Urothelium cell line (cell line): ENCODE data around the gene VWA1.

Experiments
- DNase-seq: peaks from one replicate; pipeline ENCODE4 v3.0.0; 2011; ENCODE audit warnings: low spot score, mixed read lengths
- FAIRE-seq: peaks from 2 replicates; lab custom pipeline; 2011; peaks lifted over from hg19 to GRCh38; lab: Jason Lieb, UNC

The VWA1 gene

GRCh38 chr1:1435106-1435903, at the start of gene VWA1:
Gene VWA1 (plus strand): TSS chr1:1435690. CDS start chr1:1435749, 59 bp downstream.
- no peak for DNase-seq
- no peak for FAIRE-seq

- DNase-seq, result no peak
- no peak for FAIRE-seq
These were observed 49.6 kb upstream of the VWA1 start for GRCh38 chr1:1385931-1386330.

- FAIRE-seq (no peak), DNase-seq (no peak)
These were observed 48.1 kb upstream of the VWA1 start for GRCh38 chr1:1387098-1388077.

GRCh38 chr1:1388078-1388472, 47.4 kb upstream of the VWA1 start:
- no peak for FAIRE-seq
- no peak for DNase-seq

- DNase-seq (no peak), FAIRE-seq (no peak)
These were observed 44.8 kb upstream of the VWA1 start for GRCh38 chr1:1390675-1391074.

- no peak for DNase-seq
- no peak for FAIRE-seq
These were observed 44.3 kb upstream of the VWA1 start for GRCh38 chr1:1391225-1391624.

GRCh38 chr1:1393014-1393413, 42.5 kb upstream of the VWA1 start:
- no peak for DNase-seq
- FAIRE-seq, result no peak

- DNase-seq, result no peak
- FAIRE-seq, result no peak
These were observed 42.1 kb upstream of the VWA1 start for GRCh38 chr1:1393428-1393827.

GRCh38 chr1:1394116-1394515, 41.4 kb upstream of the VWA1 start:
- FAIRE-seq (no peak), DNase-seq (no peak)

- FAIRE-seq, result no peak
These were observed 40.3 kb upstream of the VWA1 start for GRCh38 chr1:1395166-1395565.

GRCh38 chr1:1397839-1398523, 37.5 kb upstream of the VWA1 start:
- DNase-seq (no peak), FAIRE-seq (no peak)

More at GRCh38 chr1:1395166-1395565, 40.3 kb upstream of the VWA1 start:
- no peak for DNase-seq

- DNase-seq, result no peak
- FAIRE-seq, result no peak
These were observed 36.8 kb upstream of the VWA1 start for GRCh38 chr1:1398677-1399186.

- FAIRE-seq, result peak; percentile 35
These were observed 36.2 kb upstream of the VWA1 start, which contains the start of gene CCNL2 for GRCh38 chr1:1399187-1399871. Gene CCNL2 (minus strand): TSS chr1:1399335. CDS start chr1:1399306, 29 bp downstream.

GRCh38 chr1:1399872-1400575, 35.5 kb upstream of the VWA1 start:
- no peak for DNase-seq
- FAIRE-seq, result no peak

More at GRCh38 chr1:1399187-1399871, 36.2 kb upstream of the VWA1 start, which contains the start of gene CCNL2:
- peak; percentile 98 for DNase-seq

- DNase-seq, result no peak
- FAIRE-seq, result no peak
These were observed 34.7 kb upstream of the VWA1 start for GRCh38 chr1:1400576-1401456.

GRCh38 chr1:1401457-1402010, 34.0 kb upstream of the VWA1 start:
- no peak for FAIRE-seq
- no peak for DNase-seq

- DNase-seq, result no peak
- no peak for FAIRE-seq
These were observed 33.2 kb upstream of the VWA1 start for GRCh38 chr1:1402072-1402900.
